Testis (tissue), 2 donors: Measurements from ENCODE around the gene NRP1.

Source experiments
- CTCF ChIP-seq, 3 experiments: fragments of 450-650 bp in 2 of 3; fragments of 200-600 bp in 1 of 3; sonication (generic) in 1 of 3; IDR thresholded peaks; one replicate each; pipeline ENCODE4 v1.5.1; 2016 to 2019; ENCODE audit warnings: antibody characterized with exemption in 3 of 3, mild to moderate bottlenecking in 2 of 3, moderate library complexity in 1 of 3
- POLR2A ChIP-seq: fragments of 450-650 bp; IDR thresholded peaks from one replicate; pipeline ENCODE4 v1.6.1; 2017; ENCODE audit warnings: antibody characterized with exemption, mild to moderate bottlenecking, moderate library complexity

GRCh38 chr10:33150889-33151288 lies 183.6 kb downstream of the NRP1 start:
- TF ChIP-seq CTCF (IDR thresholded peaks at IDR 0.05), result no peak
- no peak for TF ChIP-seq POLR2A
